PC-3 (cell line): Measurements from ENCODE around the gene PLG.

ENCODE experiments used
- EZH2 ChIP-seq: fragments of 300-600 bp; sonication (generic); IDR thresholded peaks from one replicate; pipeline ENCODE4 v1.6.1; 2017; ENCODE audit warnings: antibody characterized with exemption, mild to moderate bottlenecking, low read length; ENCODE audit not compliant: unreplicated experiment
- EZH2phosphoT487 ChIP-seq: fragments of 300-600 bp; sonication (generic); IDR thresholded peaks from 2 replicates; pipeline ENCODE4 v1.6.1; 2018; ENCODE audit warnings: mild to moderate bottlenecking, antibody characterized with exemption, low read length, borderline replicate concordance

DNA sequence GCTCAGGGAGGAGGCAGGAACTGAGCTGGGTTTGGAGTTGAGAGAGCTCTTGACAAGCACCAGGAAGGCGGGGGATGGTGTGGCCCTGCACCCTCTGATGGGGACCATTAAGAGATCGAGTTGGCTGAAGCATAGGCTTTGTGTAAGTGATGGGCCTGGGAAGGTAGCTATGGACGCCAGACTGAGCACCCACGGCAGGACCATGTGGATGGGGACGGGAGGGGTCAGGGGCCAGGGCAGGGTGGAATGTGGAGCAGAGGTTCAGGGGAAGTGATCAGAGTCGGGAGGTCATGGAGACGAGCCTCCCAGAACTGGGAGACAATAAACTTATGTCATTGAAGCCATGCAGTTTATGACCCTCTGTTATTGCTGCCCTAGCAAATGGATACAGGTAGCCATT is 81.7 kb downstream of the PLG start:
- TF ChIP-seq EZH2phosphoT487: no peak
- TF ChIP-seq EZH2: no peak
